Measurements from ENCODE around the gene PPP1R7.
"Not testable (repeated sequence)": the region's sequence is repeated elsewhere in the genome, so short reads cannot be mapped to it uniquely, and the experiment has no call there.

Gene PPP1R7

GRCh38 chr2:241194811-241195210 lies 44.5 kb downstream of the PPP1R7 start:
- H3K4me3 ChIP-seq (ENCODE audit: low read length) = no peak overlapping the region
- TF ChIP-seq, protein P1, sequence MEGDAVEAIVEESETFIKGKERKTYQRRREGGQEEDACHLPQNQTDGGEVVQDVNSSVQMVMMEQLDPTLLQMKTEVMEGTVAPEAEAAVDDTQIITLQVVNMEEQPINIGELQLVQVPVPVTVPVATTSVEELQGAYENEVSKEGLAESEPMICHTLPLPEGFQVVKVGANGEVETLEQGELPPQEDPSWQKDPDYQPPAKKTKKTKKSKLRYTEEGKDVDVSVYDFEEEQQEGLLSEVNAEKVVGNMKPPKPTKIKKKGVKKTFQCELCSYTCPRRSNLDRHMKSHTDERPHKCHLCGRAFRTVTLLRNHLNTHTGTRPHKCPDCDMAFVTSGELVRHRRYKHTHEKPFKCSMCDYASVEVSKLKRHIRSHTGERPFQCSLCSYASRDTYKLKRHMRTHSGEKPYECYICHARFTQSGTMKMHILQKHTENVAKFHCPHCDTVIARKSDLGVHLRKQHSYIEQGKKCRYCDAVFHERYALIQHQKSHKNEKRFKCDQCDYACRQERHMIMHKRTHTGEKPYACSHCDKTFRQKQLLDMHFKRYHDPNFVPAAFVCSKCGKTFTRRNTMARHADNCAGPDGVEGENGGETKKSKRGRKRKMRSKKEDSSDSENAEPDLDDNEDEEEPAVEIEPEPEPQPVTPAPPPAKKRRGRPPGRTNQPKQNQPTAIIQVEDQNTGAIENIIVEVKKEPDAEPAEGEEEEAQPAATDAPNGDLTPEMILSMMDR (conservative IDR thresholded peaks at IDR 0.05; ENCODE audit: low read length) = no peak
- no peak for DNase-seq (ENCODE audit: low read depth)

DNA sequence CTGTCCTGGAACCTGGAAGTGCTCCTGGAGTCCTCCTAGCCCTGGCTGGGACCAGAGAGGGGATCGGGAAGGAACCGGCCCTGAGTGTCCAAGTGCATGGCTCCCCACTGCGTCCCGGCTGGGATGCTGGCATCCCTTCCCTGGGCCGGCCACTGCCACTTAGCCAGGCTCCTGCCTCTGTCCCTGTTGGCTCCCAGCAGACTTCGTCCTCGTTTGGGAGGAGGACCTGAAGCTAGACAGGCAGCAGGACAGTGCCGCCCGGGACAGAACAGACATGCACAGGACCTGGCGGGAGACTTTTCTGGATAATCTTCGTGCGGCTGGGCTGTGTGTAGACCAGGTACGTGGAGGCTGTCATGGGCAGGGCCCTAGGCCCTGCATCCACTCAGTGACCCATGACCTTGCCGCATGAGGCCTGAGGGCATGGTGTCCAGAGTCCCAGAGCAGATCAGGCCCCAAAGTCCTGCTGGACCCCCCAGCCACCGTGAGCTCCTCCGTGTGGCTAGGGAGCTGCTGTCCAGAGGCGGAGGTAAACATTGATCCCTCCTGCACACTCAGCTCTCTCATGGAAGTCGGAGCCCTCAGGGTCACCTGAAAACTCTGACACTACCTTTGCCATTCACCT lies 45.4 kb downstream of the PPP1R7 start:
- no peak for DNase-seq (ENCODE audit: low read depth)
- TF ChIP-seq, protein P1 (conservative IDR thresholded peaks at IDR 0.05; ENCODE audit: low read length) = no peak
- no peak overlapping the region for H3K4me3 ChIP-seq (ENCODE audit: low read length)

DNA sequence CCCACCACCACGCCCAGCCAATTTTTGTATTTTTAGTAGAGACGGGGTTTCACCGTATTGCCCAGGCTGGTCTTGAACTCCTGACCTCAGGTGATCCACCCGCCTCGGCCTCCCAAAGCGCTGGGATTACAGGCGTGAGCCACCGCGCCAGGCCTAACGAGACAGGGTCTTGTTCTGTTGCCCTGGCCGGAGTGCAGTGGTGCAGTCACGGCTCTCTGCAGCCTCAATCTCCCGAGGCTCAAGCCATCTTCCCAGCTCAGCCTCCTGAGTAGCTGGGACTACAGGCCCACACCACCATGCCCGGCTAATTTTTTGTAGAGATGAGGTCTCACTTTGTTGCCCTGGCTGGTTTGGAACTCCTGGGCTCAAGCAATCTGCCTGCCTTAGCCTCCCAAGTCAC lies 47.0 kb downstream of the PPP1R7 start:
- not testable (repeated sequence) for H3K4me3 ChIP-seq (ENCODE audit: low read length); DNase-seq (ENCODE audit: low read depth)

DNA sequence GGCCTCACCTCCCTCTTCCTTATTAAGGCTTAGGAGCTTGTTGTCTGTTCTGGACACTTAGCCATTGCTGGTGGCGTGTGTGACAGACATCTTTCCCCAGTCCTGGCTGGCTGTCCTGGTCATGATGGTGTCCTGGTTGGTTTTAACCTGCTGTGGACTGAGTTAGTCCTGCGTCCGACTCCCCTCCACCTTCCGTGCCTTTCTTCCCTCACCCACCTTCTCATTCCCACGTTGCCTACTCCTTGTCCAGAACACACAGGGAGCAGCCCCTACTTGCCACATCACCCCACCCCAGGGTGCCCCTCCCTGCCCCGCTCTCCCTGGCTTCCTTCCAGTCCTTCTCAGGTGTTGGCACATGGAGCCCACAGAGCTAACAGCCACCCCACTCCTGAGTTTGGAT lies 47.7 kb downstream of the PPP1R7 start:
- no peak overlapping the region for H3K4me3 ChIP-seq (ENCODE audit: low read length)
- TF ChIP-seq, protein P1 (conservative IDR thresholded peaks at IDR 0.05; ENCODE audit: low read length) = no peak
- DNase-seq (ENCODE audit: low read depth) = no peak

- DNase-seq (ENCODE audit: low read depth) = no peak
- TF ChIP-seq, protein P1 (conservative IDR thresholded peaks at IDR 0.05; ENCODE audit: low read length) = no peak
- no peak overlapping the region for H3K4me3 ChIP-seq (ENCODE audit: low read length)
These were observed 48.4 kb downstream of the PPP1R7 start for GRCh38 chr2:241198381-241199279.

DNA sequence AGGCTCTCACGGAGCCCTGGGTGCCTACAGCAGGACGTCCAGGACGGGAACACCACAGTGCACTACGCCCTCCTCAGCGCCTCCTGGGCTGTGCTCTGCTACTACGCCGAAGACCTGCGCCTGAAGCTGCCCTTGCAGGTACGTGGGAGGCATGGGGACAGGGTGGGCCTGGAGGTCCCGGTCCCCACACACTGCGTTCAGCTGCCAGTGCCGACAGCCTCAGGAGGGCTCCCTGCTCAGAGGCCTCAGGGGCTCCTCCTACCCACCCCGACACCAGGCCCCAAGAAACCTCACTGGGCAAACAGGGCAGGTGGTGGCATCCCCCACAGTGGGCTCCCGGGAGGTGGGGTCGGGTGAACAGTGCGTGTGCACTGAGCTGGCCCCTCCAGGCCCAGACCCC lies 49.0 kb downstream of the PPP1R7 start:
- TF ChIP-seq, protein P1 (conservative IDR thresholded peaks at IDR 0.05; ENCODE audit: low read length) = no peak
- DNase-seq (ENCODE audit: low read depth) = no peak
- H3K4me3 ChIP-seq (ENCODE audit: low read length) = no peak overlapping the region

- no peak for DNase-seq (ENCODE audit: low read depth)
- no peak overlapping the region for H3K4me3 ChIP-seq (ENCODE audit: low read length)
- TF ChIP-seq, protein P1 (conservative IDR thresholded peaks at IDR 0.05; ENCODE audit: low read length) = no peak
These were observed 49.9 kb downstream of the PPP1R7 start for GRCh38 chr2:241199897-241200821.
